WI38 (cell line): ENCODE results near the gene CEP112.

Source experiments
- H3K4me3 ChIP-seq: 2 replicates; pipeline ENCODE4 v1.5.1; 2011; ENCODE audit warnings: low read depth, mild to moderate bottlenecking, control low read depth, low read length
- CTCF ChIP-seq: IDR thresholded peaks from 2 replicates; pipeline ENCODE4 v1.5.1; 2012; ENCODE audit warnings: low read depth, mild to moderate bottlenecking, control low read depth, low read length

CEP112 gene

DNA sequence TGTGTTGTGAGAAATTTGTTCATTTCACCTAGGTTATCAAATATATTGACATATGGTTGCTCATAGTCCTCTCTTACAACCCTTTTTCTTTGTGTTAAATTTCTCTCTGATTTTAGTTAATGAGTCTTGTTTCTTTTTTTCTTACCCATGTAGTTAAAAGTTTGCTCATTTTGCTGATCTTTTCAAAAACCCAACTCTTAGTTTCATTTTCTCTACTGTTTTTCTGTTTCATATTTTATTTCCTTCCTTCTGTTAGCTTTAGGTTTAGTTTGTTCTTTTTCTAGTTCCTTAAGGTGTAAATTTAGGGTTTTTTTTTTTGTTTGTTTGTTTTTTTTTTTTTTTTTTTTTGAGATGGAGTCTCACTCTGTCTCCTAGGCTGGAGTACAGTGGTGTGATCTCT lies 42.4 kb downstream of the CEP112 start:
- TF ChIP-seq CTCF, result no peak
- no peak overlapping the region for H3K4me3 ChIP-seq

- TF ChIP-seq CTCF, result no peak
- no peak overlapping the region for H3K4me3 ChIP-seq
Measured at GRCh38 chr17:66146394-66146793, 45.5 kb downstream of the CEP112 start.

- no peak overlapping the region for H3K4me3 ChIP-seq
Measured at GRCh38 chr17:66143657-66144282, 48.2 kb downstream of the CEP112 start.

GRCh38 chr17:66142428-66142827 lies 49.5 kb downstream of the CEP112 start:
- no peak for TF ChIP-seq CTCF
- no peak overlapping the region for H3K4me3 ChIP-seq

More at GRCh38 chr17:66143657-66144282, 48.2 kb downstream of the CEP112 start:
- TF ChIP-seq CTCF, result no peak

DNA sequence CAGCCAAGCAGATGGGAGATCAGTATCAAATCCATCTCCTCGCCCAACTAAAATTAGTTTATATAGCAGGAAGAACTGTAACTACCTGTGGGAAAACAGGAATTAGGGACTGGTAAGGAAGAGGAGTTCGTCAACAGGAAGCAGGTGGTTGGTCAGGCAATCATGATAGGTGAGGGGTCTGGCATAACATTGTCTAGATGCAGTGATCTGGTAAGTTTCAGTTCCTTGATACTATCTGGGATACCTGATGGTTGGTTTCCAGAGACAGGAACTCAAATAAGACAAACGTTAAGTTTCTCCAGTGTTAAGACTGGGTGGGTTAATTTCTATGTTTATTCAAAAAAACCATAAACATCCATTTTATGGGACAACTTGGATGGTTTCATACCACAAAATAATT lies 53.8 kb downstream of the CEP112 start:
- TF ChIP-seq CTCF, result no peak
- H3K4me3 ChIP-seq, result no peak overlapping the region

- no peak overlapping the region for H3K4me3 ChIP-seq
- TF ChIP-seq CTCF, result no peak
Measured at GRCh38 chr17:66135896-66136295, 56.0 kb downstream of the CEP112 start.

GRCh38 chr17:66135219-66135618 lies 56.7 kb downstream of the CEP112 start:
- no peak for TF ChIP-seq CTCF
- H3K4me3 ChIP-seq, result no peak overlapping the region
